Cardiac septum (tissue), 1 donor: Measurements from ENCODE around the gene VEGFB. TPM values are rescaled to one million over a fixed set of nuclear protein-coding genes. Genes with fewer than 3 reads are reported as not detected.

Experiments used
- DNase-seq: peaks from one replicate; pipeline ENCODE4 v3.0.0-alpha.2; 2020; ENCODE audit warnings: low spot score
- intact Hi-C: fragments of 100-400 bp; cut with DNase I; formaldehyde crosslinking; loops from one replicate; pipeline ENCODE4 v1.14.0; 2022
- total RNA-seq: library from RNA; stranded (reverse); fragmentation: NEBNext Ultra II Directional; extraction: Animal tissue kit (Norgen Biotek cat#: 25700); gene quantifications from one replicate; pipeline ENCODE4 v1.2.1, GENCODE V29; 2021
- donor health status: DM: no; HTN: no; CAD: no.

The VEGFB gene
- total RNA-seq, 1 donor from 2014 or later = 261 TPM

- intact Hi-C loops = no loop called here
- DNase-seq = no peak
Measured at GRCh38 chr11:64229090-64229743, 5.2 kb upstream of the VEGFB start.

DNA sequence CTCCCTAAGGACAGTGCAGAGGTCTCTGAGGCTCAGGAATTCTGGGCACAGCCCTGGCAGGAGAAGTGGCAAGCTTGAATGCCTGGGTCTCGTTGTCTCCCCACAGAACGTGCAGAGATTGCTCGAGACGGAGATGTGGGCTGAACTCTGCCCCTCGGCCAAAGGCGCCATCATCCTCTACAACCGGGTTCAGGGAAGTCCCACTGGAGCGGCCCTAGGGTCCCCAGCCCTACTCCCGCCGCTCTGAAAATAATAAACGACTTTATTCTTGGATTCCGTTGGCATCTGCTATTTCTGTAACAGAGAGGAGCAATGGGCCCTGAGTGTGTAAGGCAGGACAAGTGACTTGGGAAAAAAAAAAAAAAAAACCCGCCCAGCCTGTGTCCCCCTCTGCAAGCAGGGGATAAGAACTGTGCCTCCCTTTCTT lies 4.6 kb upstream of the VEGFB start:
- intact Hi-C loops = loop anchor here (5.0 kb wide), 1 partner anchor 42 kb away; the partner anchor contains the start of gene STIP1

DNA sequence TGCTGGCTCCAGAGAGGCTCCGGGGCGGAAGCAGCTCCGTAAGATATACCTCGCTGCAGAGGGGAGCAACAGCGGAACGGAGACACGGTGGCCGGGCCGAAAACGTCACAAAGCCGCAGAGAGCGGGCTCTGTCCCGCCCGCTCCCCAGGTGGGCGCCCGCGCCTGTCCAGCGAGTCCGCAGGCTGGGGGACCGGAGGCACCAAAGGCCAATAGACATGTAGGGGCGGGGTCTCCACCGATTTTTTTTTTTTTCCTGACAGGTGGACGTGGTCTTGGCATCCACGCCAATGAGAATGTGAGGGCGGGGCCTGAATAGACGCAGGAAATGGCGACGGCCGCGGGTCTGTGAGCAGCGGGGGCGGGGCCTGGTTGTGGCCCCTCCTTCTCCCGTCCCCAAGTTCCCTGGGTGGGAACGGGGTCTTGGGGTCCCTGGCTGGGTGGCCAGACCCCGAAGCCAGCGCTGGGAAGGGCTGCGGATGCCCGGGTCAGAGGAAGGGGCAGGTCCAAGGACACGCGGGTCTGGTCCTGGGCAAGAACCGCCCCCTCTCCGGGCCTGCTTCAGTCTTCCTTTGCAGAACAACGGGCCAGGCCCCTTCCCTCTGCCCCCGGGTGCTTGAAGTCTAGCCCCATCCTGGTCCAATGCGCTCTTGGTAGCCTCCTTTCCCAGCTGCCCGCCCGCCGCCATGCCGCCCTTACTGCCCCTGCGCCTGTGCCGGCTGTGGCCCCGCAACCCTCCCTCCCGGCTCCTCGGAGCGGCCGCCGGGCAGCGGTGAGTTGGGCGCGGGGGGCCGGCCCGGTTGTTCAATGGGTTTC lies 4.0 kb upstream of the VEGFB start, which contains the start of gene DNAJC4:
TSS of gene DNAJC4 (plus strand) at position 378 of the 814 bp plus-strand sequence. CDS start at position 685, 307 bp downstream.
- DNase-seq = peak; percentile 98
- intact Hi-C loops = loop anchor here (5.0 kb wide), 1 partner anchor 43 kb away; the partner anchor contains the start of gene STIP1

More for the DNA sequence above, 4.6 kb upstream of the VEGFB start:
- no peak for DNase-seq

DNA sequence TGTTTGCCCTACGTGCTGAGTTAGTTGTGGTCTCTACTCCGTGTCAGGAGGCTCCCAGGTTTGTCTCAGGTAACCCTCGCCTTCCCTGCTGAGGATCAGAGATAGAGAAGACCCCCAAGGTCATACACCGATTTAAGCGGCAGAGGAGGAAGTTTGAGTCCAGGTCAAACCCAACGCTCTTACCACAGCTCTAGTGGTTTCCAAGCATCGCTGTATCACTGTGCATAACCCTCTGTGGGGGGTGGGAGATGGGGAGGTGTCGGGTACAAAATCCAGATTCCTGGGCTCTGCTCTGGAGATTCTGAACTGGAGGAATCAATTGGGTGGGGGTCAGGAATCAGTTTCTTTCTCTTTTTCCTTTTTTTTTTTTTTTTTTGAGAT lies 3.4 kb upstream of the VEGFB start:
- intact Hi-C loops = loop anchor here (5.0 kb wide), 1 partner anchor 44 kb away; the partner anchor contains the start of gene STIP1
- DNase-seq = no peak

DNA sequence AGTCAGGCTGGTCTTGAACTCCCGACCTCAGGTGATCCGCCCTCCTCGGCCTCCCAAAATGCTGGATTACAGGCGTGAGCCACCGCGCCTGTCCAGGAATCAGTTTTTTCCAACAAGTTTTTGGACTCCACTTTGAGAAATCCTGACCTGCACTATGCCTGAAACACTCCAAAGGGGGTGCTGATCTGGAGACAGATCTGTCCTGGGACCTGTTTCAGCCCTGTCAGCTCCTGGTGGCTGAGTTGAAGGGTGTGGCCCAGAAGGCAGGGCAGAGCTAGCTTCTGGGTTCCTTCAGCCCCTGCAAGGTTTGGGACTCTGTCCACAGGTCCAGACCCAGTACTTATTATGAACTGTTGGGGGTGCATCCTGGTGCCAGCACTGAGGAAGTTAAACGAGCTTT lies 2.8 kb upstream of the VEGFB start:
- intact Hi-C loops = loop anchor here (5.0 kb wide), 1 partner anchor 44 kb away; the partner anchor contains the start of gene STIP1
- no peak for DNase-seq

GRCh38 chr11:64232182-64232966 lies 2.0 kb upstream of the VEGFB start:
- no peak for DNase-seq
- intact Hi-C loops = loop anchor here (5.0 kb wide), 1 partner anchor 45 kb away; the partner anchor contains the start of gene STIP1

DNA sequence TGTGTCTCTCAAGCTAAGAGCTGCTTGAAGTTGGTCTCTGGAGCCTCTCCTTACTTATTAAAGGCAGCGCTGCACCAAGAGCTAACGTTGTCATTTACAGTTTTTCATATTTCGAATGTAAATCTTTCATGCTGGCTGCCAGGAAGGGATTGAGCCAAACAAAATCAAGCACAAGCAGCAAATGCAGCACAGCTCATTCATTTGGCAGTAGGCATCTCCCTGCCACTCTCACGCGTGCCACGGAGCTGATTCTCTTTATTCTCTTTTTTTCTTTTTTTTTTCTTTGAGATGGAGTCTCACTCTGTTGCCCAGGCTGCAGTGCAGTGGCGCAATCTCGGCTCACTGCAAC lies 1.4 kb upstream of the VEGFB start:
- intact Hi-C loops = loop anchor here (5.0 kb wide), 1 partner anchor 46 kb away; the partner anchor contains the start of gene STIP1
- no peak for DNase-seq

- no peak for DNase-seq
- intact Hi-C loops = loop anchor here (5.0 kb wide), 1 partner anchor 48 kb away; the partner anchor contains the start of gene STIP1
Measured at GRCh38 chr11:64234647-64235379, 429 bp downstream of the VEGFB start.

GRCh38 chr11:64235437-64236161 lies 1.2 kb downstream of the VEGFB start:
- intact Hi-C loops = no loop called here
- no peak for DNase-seq

DNA sequence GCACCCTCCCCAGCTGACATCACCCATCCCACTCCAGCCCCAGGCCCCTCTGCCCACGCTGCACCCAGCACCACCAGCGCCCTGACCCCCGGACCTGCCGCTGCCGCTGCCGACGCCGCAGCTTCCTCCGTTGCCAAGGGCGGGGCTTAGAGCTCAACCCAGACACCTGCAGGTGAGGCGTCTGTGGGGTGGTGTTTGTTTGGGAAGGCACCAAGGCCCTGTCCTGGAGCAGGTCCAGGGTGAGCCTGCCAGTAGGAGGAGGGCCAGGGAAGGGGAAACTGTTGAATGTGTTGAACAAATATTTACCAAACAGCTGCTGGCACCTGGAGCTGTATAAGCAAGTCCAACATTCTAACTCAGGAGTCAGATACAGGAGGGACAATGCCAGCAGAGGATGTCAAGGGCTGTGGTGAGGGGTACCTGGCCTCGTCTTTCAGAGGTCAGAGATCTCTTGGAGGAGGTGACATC lies 3.1 kb downstream of the VEGFB start:
- no peak for DNase-seq
- intact Hi-C loops = no loop called here

GRCh38 chr11:64238076-64238475 lies 3.7 kb downstream of the VEGFB start:
- DNase-seq = no peak

GRCh38 chr11:64238999-64239398 lies 4.6 kb downstream of the VEGFB start:
- DNase-seq = no peak
- intact Hi-C loops = no loop called here

More at GRCh38 chr11:64238076-64238475, 3.7 kb downstream of the VEGFB start:
- intact Hi-C loops = no loop called here

- no peak for DNase-seq
- intact Hi-C loops = no loop called here
Measured at GRCh38 chr11:64239662-64240434, 5.5 kb downstream of the VEGFB start.

DNA sequence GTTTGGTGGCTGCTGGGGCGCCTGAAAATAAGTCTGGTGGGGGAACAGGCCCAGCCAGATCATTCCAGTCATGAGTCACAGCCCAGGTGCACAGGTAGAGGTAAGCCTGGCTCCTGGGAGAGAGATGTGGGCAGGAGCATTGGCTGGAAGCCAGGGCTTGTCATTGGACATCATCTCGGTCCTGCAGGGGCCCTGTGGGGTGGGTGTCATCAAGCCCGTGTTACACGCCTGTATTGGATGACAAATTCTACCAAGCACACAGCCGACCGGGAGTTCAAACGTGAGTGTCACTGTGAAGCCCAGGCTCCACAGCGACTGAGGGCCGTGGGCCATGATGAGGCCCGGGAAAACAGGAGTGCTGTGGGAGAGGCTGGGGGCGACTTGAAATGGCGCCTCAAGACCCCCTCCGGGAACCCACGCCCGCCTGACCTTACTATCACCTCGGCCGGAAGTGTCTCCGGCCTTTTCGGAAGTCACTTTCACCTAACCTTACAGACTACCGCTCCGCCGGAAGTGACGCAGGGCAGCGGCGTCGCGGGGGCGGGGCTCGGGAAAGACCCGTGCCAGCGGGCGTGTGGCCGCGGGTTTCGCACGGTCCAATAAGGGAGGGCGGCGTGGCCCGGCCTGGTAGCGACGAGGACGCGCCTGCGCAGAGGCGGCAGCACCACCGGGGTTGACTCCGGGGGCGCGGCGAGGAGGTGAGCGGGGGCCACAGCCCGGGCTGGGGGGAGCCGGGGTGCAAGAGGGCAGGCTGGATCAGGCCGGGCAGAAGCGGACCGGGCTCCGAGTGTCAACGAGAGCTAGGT lies 6.3 kb downstream of the VEGFB start, which contains the start of gene FKBP2:
TSS of gene FKBP2 (plus strand) at position 661 of the 806 bp plus-strand sequence. CDS start 1,293 bp downstream, outside the sequence.
- peak; percentile 99 for DNase-seq
- intact Hi-C loops = no loop called here

DNA sequence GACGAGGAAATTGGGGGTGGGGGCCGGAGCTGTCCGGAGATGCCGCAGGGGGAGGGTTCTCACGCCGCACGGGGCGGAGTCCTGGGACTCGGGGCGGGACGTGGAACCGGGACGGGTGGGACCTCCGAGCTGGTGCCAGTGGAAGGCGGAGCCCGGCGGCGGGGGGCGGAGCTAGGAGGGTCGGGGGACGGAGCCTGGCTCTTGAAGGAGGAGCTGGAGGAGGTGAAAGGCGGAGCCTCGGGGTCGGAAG lies 6.8 kb downstream of the VEGFB start:
- no peak for DNase-seq
- intact Hi-C loops = no loop called here

GRCh38 chr11:64241491-64242374 lies 7.3 kb downstream of the VEGFB start:
- intact Hi-C loops = no loop called here
- DNase-seq = peak; percentile 100
